NK-92 (cell line): ENCODE measurements around the gene RNASE9.
"Not testable (repeated sequence)": the region's sequence is repeated elsewhere in the genome, so short reads cannot be mapped to it uniquely, and the experiment has no call there.

Source experiments
- DNase-seq: peaks from one replicate; lab custom pipeline; 2025; ENCODE audit not compliant: unreplicated experiment; lab: John Stamatoyannopoulos, UW

Gene RNASE9

DNA sequence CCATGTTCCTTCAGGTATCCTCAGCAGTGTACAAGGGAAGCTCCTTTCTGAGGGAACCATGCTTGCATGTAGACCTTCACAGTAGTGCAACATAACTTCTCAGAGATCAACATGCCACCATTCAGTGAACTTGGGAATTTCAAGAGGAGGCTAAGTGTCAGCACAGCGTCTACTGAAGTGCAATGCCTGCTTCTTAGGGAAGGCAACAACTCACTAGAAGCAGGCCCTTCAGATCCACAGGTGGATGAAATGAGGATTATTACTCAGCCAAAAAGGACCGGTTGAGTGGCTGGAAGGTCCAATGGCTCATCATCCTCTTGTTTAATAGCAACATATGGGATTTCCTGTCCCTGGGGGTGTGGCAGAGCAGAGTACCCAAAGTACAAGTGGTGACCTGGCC lies 36.8 kb downstream of the RNASE9 start:
- DNase-seq, result no peak

DNA sequence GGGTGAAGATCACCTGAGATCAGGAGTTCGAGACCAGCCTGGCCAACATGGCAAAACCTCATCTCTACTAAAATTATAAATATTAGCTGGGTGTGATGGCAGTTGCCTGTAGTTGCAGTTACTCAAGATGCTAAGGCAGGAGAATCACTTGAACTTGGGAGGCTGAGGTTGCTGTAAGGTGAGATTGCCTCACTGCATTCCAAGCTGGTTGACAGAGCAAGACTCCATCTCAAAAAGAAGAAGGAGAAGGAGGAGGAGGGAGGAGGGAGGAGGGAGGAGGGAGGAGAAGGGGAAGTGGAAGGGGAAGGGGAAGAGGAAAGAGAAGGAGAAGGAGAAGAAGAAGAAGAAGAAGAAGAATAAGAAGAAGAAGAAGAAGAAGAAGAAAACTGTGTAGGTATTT lies 38.5 kb downstream of the RNASE9 start:
- DNase-seq, result no peak

DNA sequence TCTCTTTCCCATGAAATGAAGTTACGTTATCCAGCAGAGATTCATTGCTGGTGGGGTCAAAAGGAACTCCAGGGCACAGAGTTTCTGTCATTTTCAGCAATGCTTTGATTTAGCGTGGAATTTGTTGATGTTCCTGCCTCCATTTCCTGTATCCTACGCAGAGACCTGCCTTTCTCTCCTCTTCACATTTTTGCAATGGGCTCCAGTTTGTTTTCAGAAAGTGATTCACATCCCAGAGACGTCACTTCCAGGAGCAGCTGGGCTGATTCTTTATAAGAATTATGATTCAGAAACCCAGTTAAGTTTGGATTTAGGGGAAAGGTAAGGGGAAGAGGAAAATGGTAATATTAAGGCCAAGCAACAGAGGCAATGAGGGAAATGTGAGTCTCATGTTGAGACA lies 43.9 kb downstream of the RNASE9 start:
- DNase-seq, result no peak

DNA sequence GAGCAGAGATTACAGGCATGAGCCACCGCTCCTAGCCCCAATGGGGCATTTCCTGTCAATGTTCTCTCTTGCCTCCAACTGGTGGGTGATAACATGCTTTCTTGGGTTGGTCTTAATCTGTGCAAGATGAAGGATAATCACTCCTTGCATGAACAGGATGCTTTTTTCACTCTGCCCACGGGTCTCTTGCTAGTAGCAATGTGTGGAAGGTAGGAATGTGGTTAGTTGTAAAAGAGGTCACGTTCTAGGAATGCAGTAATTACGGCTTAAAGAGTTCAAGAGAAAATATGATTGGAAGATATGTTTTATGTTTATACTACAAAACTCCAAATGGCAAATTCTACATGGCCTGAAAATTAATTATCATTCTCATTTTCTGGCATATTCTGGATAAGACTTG lies 45.0 kb downstream of the RNASE9 start:
- no peak for DNase-seq

DNA sequence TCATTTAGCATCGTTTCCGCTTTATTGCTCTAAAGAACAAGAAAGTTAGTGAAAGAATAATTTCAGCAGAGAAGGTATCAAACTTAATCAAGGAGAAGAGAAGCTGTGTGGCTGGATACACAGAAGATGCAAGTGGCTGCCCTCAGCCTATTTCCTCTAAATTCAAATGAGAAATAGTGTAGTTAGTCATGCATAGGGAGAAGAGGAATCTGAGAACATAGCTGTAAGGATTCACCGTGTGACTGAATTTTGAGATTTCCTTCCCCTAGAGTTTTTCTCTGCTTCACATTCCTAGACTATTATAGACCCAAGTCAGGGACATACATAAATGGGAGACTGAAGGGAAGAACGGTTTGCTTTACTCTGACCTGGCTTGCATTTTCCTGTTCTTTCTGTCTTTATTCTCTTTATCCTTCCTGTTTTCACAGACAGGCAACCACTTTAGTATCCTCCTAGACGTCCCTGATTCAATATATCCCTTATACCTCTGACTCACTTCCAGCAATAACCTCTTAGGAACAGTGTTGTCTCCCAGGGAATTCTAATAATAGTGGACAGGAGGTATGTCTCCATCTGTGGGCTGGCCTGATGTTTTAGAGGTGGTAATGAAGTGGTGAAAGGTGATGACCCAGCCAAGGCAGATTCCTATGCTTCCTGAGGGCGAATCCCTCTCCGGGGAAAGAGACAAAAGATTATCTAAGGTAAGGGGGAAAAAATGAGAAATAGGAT lies 48.5 kb downstream of the RNASE9 start:
- no peak for DNase-seq

DNA sequence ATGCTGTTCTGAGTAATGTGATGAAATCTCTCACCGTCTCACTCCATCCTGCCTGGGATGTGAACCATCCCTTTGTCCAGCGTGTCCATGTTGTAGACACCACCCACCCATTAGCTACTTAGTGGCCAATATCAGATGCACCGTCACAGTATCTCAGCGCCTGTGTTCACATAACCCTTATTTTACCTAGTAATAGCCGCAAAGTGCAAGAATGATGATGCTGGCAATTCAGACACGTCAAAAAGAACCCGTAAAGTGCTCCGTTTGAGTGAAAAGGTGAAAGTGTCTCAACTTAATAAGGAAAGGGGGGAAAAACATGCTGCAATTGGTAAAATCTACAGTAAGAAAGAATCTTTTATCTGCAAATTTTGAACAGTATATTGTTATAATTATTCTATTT lies 52.5 kb downstream of the RNASE9 start:
- DNase-seq, result no peak

DNA sequence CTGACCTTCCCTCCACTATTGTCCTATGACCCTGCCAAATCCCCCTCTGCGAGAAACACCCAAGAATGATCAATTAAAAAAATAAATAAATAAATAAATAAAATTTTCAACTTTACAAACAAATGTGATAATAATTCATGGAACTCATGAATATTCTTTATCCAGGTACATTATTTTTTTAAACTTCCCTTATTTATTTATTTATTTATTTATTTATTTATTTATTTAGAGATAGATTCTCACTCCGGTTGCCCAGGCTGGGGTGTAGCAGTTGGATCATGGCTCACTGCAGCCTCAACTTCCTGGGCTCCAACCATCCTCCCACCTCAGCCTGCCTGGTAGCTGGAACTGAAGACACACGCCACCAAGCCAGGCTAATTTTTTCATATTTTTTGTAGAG lies 53.3 kb downstream of the RNASE9 start:
- DNase-seq, result not testable (repeated sequence)

DNA sequence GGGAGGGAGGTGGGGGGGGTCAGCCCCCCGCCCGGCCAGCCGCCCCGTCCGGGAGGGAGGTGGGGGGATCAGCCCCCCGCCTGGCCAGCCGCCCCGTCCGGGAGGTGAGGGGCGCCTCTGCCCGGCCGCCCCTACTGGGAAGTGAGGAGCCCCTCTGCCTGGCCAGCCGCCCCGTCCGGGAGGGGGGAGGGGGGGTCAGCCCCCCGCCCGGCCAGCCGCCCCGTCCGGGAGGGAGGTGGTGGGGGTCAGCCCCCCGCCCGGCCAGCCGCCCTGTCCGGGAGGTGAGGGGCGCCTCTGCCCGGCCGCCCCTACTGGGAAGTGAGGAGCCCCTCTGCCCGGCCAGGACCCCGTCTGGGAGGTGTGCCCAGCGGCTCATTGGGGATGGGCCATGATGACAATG lies 54.1 kb downstream of the RNASE9 start:
- DNase-seq, result not testable (repeated sequence)

DNA sequence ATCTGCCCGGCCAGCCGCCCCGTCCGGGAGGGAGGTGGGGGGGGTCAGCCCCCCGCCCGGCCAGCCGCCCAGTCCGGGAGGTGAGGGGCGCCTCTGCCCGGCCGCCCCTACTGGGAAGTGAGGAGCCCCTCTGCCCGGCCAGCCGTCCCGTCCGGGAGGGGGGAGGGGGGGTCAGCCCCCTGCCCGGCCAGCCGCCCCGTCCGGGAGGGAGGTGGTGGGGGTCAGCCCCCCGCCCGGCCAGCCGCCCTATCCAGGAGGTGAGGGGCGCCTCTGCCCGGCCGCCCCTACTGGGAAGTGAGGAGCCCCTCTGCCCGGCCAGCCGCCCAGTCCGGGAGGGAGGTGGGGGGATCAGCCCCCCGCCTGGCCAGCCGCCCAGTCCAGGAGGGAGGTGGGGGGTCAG lies 54.6 kb downstream of the RNASE9 start:
- not testable (repeated sequence) for DNase-seq
